ENCODE results near the gene BICRA.
A peak's percentile ranks its signal among the peaks of the same experiment; 100 is the strongest.
"Not testable (repeated sequence)": the region's sequence is repeated elsewhere in the genome, so short reads cannot be mapped to it uniquely, and the experiment has no call there.

BICRA gene

GRCh38 chr19:47714339-47714738 is 105.4 kb downstream of the BICRA start:
- Mint-ChIP-seq H3K27me3 (peaks cover 31% of the 10 kb centered on the region), H3K9me3 (no peaks in the 10 kb centered on the region), H3K36me3 (ENCODE audit: low read depth) (no peaks in the 10 kb centered on the region), H3K27ac (no peak overlapping the region), H3K4me3 (no peak overlapping the region), H3K4me1 (ENCODE audit: low read depth) (no peaks in the 10 kb centered on the region)

GRCh38 chr19:47714855-47715254 is 105.9 kb downstream of the BICRA start:
- not testable (repeated sequence) for H3K4me3 Mint-ChIP-seq; H3K36me3 Mint-ChIP-seq (ENCODE audit: low read depth); H3K27ac Mint-ChIP-seq; H3K4me1 Mint-ChIP-seq (ENCODE audit: low read depth); H3K9me3 Mint-ChIP-seq
- peaks cover 31% of the 10 kb centered on the region for H3K27me3 Mint-ChIP-seq

- no peak overlapping the region for H3K27ac Mint-ChIP-seq
- no peaks in the 10 kb centered on the region for H3K4me1 Mint-ChIP-seq (ENCODE audit: low read depth)
- no peaks in the 10 kb centered on the region for H3K9me3 Mint-ChIP-seq
- H3K4me3 Mint-ChIP-seq, result no peak overlapping the region
- no peaks in the 10 kb centered on the region for H3K36me3 Mint-ChIP-seq (ENCODE audit: low read depth)
- H3K27me3 Mint-ChIP-seq, result peaks cover 37% of the 10 kb centered on the region
These were observed 107.5 kb downstream of the BICRA start for GRCh38 chr19:47716270-47716937.

- H3K4me3 Mint-ChIP-seq, result not testable (repeated sequence)
These were observed 109.6 kb downstream of the BICRA start for GRCh38 chr19:47718415-47719046.

GRCh38 chr19:47719047-47719859 is 110.3 kb downstream of the BICRA start:
- Mint-ChIP-seq H3K27ac (no peak overlapping the region), H3K9me3 (no peaks in the 10 kb centered on the region), H3K4me3 (no peak overlapping the region), H3K27me3 (peaks cover 22% of the 10 kb centered on the region), H3K36me3 (ENCODE audit: low read depth) (no peaks in the 10 kb centered on the region), H3K4me1 (ENCODE audit: low read depth) (no peaks in the 10 kb centered on the region)

More at GRCh38 chr19:47718415-47719046, 109.6 kb downstream of the BICRA start:
- not testable (repeated sequence) for H3K9me3 Mint-ChIP-seq; H3K27ac Mint-ChIP-seq; H3K36me3 Mint-ChIP-seq (ENCODE audit: low read depth); H3K4me1 Mint-ChIP-seq (ENCODE audit: low read depth)
- H3K27me3 Mint-ChIP-seq, result peaks cover 27% of the 10 kb centered on the region

GRCh38 chr19:47720669-47721422 is 111.9 kb downstream of the BICRA start:
- Mint-ChIP-seq H3K9me3 (no peaks in the 10 kb centered on the region), H3K27ac (no peak overlapping the region)

GRCh38 chr19:47723581-47723940 is 114.6 kb downstream of the BICRA start:
- Mint-ChIP-seq H3K27ac (no peak overlapping the region), H3K36me3 (ENCODE audit: low read depth) (no peaks in the 10 kb centered on the region), H3K4me1 (ENCODE audit: low read depth) (peaks cover 4% of the 10 kb centered on the region), H3K4me3 (no peak overlapping the region), H3K9me3 (no peaks in the 10 kb centered on the region), H3K27me3 (peaks cover 25% of the 10 kb centered on the region)

More at GRCh38 chr19:47720669-47721422, 111.9 kb downstream of the BICRA start:
- H3K36me3 Mint-ChIP-seq (ENCODE audit: low read depth), result no peaks in the 10 kb centered on the region
- no peak overlapping the region for H3K4me3 Mint-ChIP-seq
- no peaks in the 10 kb centered on the region for H3K4me1 Mint-ChIP-seq (ENCODE audit: low read depth)
- peaks cover 15% of the 10 kb centered on the region for H3K27me3 Mint-ChIP-seq

- no peak overlapping the region for H3K4me3 Mint-ChIP-seq
- peaks cover 32% of the 10 kb centered on the region for H3K27me3 Mint-ChIP-seq
- no peak overlapping the region for H3K27ac Mint-ChIP-seq
- peaks cover 19% of the 10 kb centered on the region for H3K4me1 Mint-ChIP-seq (ENCODE audit: low read depth)
- H3K9me3 Mint-ChIP-seq, result no peaks in the 10 kb centered on the region
- H3K36me3 Mint-ChIP-seq (ENCODE audit: low read depth), result no peaks in the 10 kb centered on the region
These were observed 116.9 kb downstream of the BICRA start for GRCh38 chr19:47725759-47726401.

GRCh38 chr19:47726467-47726866 is 117.5 kb downstream of the BICRA start:
- Mint-ChIP-seq H3K4me1 (ENCODE audit: low read depth) (peaks cover 19% of the 10 kb centered on the region), H3K4me3 (no peak overlapping the region), H3K27ac (no peak overlapping the region), H3K36me3 (ENCODE audit: low read depth) (no peaks in the 10 kb centered on the region), H3K9me3 (no peaks in the 10 kb centered on the region), H3K27me3 (peaks cover 34% of the 10 kb centered on the region)

- H3K4me3 Mint-ChIP-seq; H3K27ac Mint-ChIP-seq; H3K9me3 Mint-ChIP-seq; H3K36me3 Mint-ChIP-seq (ENCODE audit: low read depth): not testable (repeated sequence)
- Mint-ChIP-seq H3K27me3 (peaks cover 34% of the 10 kb centered on the region), H3K4me1 (ENCODE audit: low read depth) (peaks cover 19% of the 10 kb centered on the region)
These were observed 119.4 kb downstream of the BICRA start for GRCh38 chr19:47728295-47728694.

- Mint-ChIP-seq H3K36me3 (ENCODE audit: low read depth) (no peaks in the 10 kb centered on the region), H3K27me3 (peaks cover 35% of the 10 kb centered on the region), H3K9me3 (no peaks in the 10 kb centered on the region), H3K27ac (peak overlapping the region; percentile 33), H3K4me1 (ENCODE audit: low read depth) (peaks cover 19% of the 10 kb centered on the region), H3K4me3 (peak overlapping the region; percentile 52)
These were observed 120.5 kb downstream of the BICRA start for GRCh38 chr19:47729468-47729798.

GRCh38 chr19:47729799-47730520 is 121.0 kb downstream of the BICRA start:
- H3K9me3 Mint-ChIP-seq, result no peaks in the 10 kb centered on the region
- H3K27ac Mint-ChIP-seq, result no peak overlapping the region
- no peaks in the 10 kb centered on the region for H3K36me3 Mint-ChIP-seq (ENCODE audit: low read depth)
- peaks cover 19% of the 10 kb centered on the region for H3K4me1 Mint-ChIP-seq (ENCODE audit: low read depth)
- H3K27me3 Mint-ChIP-seq, result peaks cover 33% of the 10 kb centered on the region
- peak overlapping the region; percentile 52 for H3K4me3 Mint-ChIP-seq

GRCh38 chr19:47730521-47730889 is 121.6 kb downstream of the BICRA start:
- peaks cover 31% of the 10 kb centered on the region for H3K27me3 Mint-ChIP-seq
- H3K36me3 Mint-ChIP-seq (ENCODE audit: low read depth), result no peaks in the 10 kb centered on the region
- no peaks in the 10 kb centered on the region for H3K9me3 Mint-ChIP-seq
- H3K27ac Mint-ChIP-seq, result no peak overlapping the region
- peak overlapping the region; percentile 52 for H3K4me3 Mint-ChIP-seq
- H3K4me1 Mint-ChIP-seq (ENCODE audit: low read depth), result peaks cover 19% of the 10 kb centered on the region

- Mint-ChIP-seq H3K4me1 (ENCODE audit: low read depth) (peaks cover 19% of the 10 kb centered on the region), H3K27me3 (peaks cover 31% of the 10 kb centered on the region), H3K27ac (no peak overlapping the region), H3K9me3 (no peaks in the 10 kb centered on the region), H3K36me3 (ENCODE audit: low read depth) (no peaks in the 10 kb centered on the region), H3K4me3 (no peak overlapping the region)
These were observed 122.0 kb downstream of the BICRA start for GRCh38 chr19:47730910-47731309.
